ENCODE measurements around the gene C19orf47. TPM values are rescaled to one million over a fixed set of nuclear protein-coding genes. Genes with fewer than 3 reads are reported as not detected.

The C19orf47 gene
- total and polyA plus RNA-seq, 2 experiments from 2014 or later: 6.2 to 11.2 TPM

- Histone ChIP-seq H3K27me3 (replicated peaks; ENCODE audit: insufficient read depth) (no peaks in the 10 kb centered on the region), H3K4me2 (ENCODE audit: unreplicated experiment) (no peak overlapping the region), H3K4me3 (no peak overlapping the region), H3F3A (ENCODE audit: insufficient read depth) (no peaks in the 10 kb centered on the region), H3K36me3 (ENCODE audit: low read depth) (peaks cover 18% of the 10 kb centered on the region; the same call in 1 of the 2 replicates), H3K9me2 (ENCODE audit: insufficient read depth) (no peaks in the 10 kb centered on the region), H4K20me1 (ENCODE audit: insufficient read depth) (no peaks in the 10 kb centered on the region), H3K9me3 (ENCODE audit: low read depth) (no peaks in the 10 kb centered on the region), H2AFZ (no peak overlapping the region), H3K4me1 (ENCODE audit: insufficient read depth) (no peaks in the 10 kb centered on the region), H3K27ac (no peak overlapping the region), H3K9ac (no peak overlapping the region), H3K79me2 (ENCODE audit: insufficient read depth) (no peaks in the 10 kb centered on the region)
- in situ Hi-C loops (cut with MboI): no loop called here
- no peak for TF ChIP-seq EZH2 (IDR thresholded peaks at IDR 0.05; ENCODE audit: insufficient read depth, poor library complexity, severe bottlenecking)
- TF ChIP-seq EZH2phosphoT487 (IDR thresholded peaks at IDR 0.05; ENCODE audit: insufficient read depth, low read depth): no peak
- DNase-seq: no peak
- 97 to 98% methylated on average over 5 of the region's 5 CpGs for WGBS, 2 experiments (ENCODE audit: low coverage in 1 of 2, low lambda C conversion rate in 2 of 2, missing lambda C conversion rate in 2 of 2)
Observed at GRCh38 chr19:40331052-40331451, 17.1 kb downstream of the C19orf47 start.

DNA sequence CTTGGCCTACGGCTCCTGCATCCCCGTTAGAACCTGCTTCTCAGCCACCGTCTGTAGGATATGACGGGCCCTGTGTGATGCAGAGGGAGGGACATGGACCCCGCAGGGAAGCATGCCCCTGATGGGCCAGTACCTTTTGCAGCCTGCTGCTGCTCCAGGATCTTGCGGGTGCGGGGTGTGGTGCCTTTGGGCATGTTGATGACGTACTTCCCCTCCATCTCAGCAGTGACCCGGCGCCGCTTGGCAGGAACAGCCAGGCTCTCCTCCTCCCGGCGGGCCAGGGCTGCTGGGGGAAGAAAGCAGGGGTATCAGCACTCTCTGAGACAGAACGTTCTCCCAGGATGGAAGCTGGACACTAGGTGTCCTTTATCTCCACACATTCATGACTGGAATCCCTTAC is 22.0 kb downstream of the C19orf47 start:
- no peaks in the 10 kb centered on the region for H4K20me1 ChIP-seq (ENCODE audit: insufficient read depth)
- no peak overlapping the region for H3K27ac ChIP-seq
- TF ChIP-seq EZH2phosphoT487 (IDR thresholded peaks at IDR 0.05; ENCODE audit: insufficient read depth, low read depth) (no peak), EZH2 (IDR thresholded peaks at IDR 0.05; ENCODE audit: insufficient read depth, poor library complexity, severe bottlenecking) (no peak)
- H3K27me3 ChIP-seq (replicated peaks; ENCODE audit: insufficient read depth): no peaks in the 10 kb centered on the region
- no peaks in the 10 kb centered on the region for H3K9me2 ChIP-seq (ENCODE audit: insufficient read depth)
- no peak overlapping the region for H3K9ac ChIP-seq
- no peaks in the 10 kb centered on the region for H3K4me1 ChIP-seq (ENCODE audit: insufficient read depth)
- peaks cover 12% of the 10 kb centered on the region; the same call in 1 of the 2 replicates for H3K36me3 ChIP-seq (ENCODE audit: low read depth)
- 89 to 90% methylated on average over 14 of the region's 14 CpGs for WGBS, 2 experiments (ENCODE audit: low coverage in 1 of 2, low lambda C conversion rate in 2 of 2, missing lambda C conversion rate in 2 of 2)
- H3K9me3 ChIP-seq (ENCODE audit: low read depth): no peaks in the 10 kb centered on the region
- no peak overlapping the region for H3K4me2 ChIP-seq (ENCODE audit: unreplicated experiment)
- no peaks in the 10 kb centered on the region for H3K79me2 ChIP-seq (ENCODE audit: insufficient read depth)
- H2AFZ ChIP-seq: no peak overlapping the region
- DNase-seq: no peak
- H3K4me3 ChIP-seq: no peak overlapping the region
- in situ Hi-C loops (cut with MboI): no loop called here
- no peaks in the 10 kb centered on the region for H3F3A ChIP-seq (ENCODE audit: insufficient read depth)

GRCh38 chr19:40323705-40324104 is 24.5 kb downstream of the C19orf47 start:
- H3K4me2 ChIP-seq (ENCODE audit: unreplicated experiment): no peak overlapping the region
- H2AFZ ChIP-seq: no peak overlapping the region
- no peaks in the 10 kb centered on the region for H3F3A ChIP-seq (ENCODE audit: insufficient read depth)
- H3K79me2 ChIP-seq (ENCODE audit: insufficient read depth): no peaks in the 10 kb centered on the region
- WGBS, 2 experiments (ENCODE audit: low coverage in 1 of 2, low lambda C conversion rate in 2 of 2, missing lambda C conversion rate in 2 of 2): 91 to 97% methylated on average over 12 to 13 of the region's 13 CpGs
- TF ChIP-seq EZH2phosphoT487 (IDR thresholded peaks at IDR 0.05; ENCODE audit: insufficient read depth, low read depth) (no peak), EZH2 (IDR thresholded peaks at IDR 0.05; ENCODE audit: insufficient read depth, poor library complexity, severe bottlenecking) (no peak)
- no peak for DNase-seq
- H4K20me1 ChIP-seq (ENCODE audit: insufficient read depth): no peaks in the 10 kb centered on the region
- H3K27me3 ChIP-seq (replicated peaks; ENCODE audit: insufficient read depth): no peaks in the 10 kb centered on the region
- H3K9ac ChIP-seq: no peak overlapping the region
- in situ Hi-C loops (cut with MboI): no loop called here
- no peaks in the 10 kb centered on the region for H3K9me3 ChIP-seq (ENCODE audit: low read depth)
- H3K4me1 ChIP-seq (ENCODE audit: insufficient read depth): no peaks in the 10 kb centered on the region
- no peak overlapping the region for H3K4me3 ChIP-seq
- H3K36me3 ChIP-seq (ENCODE audit: low read depth): peaks cover 11% of the 10 kb centered on the region; the same call in 1 of the 2 replicates
- H3K9me2 ChIP-seq (ENCODE audit: insufficient read depth): no peaks in the 10 kb centered on the region
- H3K27ac ChIP-seq: no peak overlapping the region

DNA sequence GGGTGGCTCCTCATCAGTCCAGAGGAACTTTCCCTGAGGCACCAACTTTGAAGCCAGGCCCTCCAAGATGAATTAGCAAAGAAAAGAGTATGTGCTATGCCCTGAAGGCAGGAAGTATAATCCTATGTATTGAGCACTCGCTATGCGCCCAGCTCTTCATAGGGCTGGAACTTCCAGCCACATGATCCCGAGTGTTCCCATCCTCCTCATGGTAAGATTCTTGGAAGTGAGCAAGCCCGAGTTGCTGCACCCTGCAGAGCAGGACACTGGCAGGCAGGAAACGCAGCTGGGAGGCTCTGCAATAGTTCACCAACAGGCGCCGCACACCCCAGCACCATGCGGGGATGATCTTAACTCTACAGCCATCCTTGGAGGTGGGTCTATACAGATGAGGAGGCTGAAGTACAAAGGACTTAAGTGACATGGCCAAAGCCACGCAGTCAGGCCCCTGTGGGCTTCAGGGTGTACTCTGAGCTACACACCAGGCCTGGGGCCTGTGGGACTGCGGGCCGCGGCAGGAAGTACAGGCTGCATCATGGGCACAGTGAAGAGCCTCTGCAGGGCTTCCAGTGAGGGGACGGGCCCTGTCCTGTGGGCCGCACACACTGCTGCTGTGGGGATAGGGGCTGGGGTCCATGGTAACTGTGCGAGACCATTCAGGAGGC is 25.1 kb downstream of the C19orf47 start:
- no peak for DNase-seq
- WGBS, 2 experiments (ENCODE audit: low coverage in 1 of 2, low lambda C conversion rate in 2 of 2, missing lambda C conversion rate in 2 of 2): 92 to 95% methylated on average over 15 of the region's 15 CpGs
- no peak overlapping the region for H3K4me2 ChIP-seq (ENCODE audit: unreplicated experiment)
- H3K79me2 ChIP-seq (ENCODE audit: insufficient read depth): no peaks in the 10 kb centered on the region
- TF ChIP-seq EZH2phosphoT487 (IDR thresholded peaks at IDR 0.05; ENCODE audit: insufficient read depth, low read depth): no peak
- no peak for TF ChIP-seq EZH2 (IDR thresholded peaks at IDR 0.05; ENCODE audit: insufficient read depth, poor library complexity, severe bottlenecking)
- no peaks in the 10 kb centered on the region for H3K9me3 ChIP-seq (ENCODE audit: low read depth)
- no peaks in the 10 kb centered on the region for H3K9me2 ChIP-seq (ENCODE audit: insufficient read depth)
- H3K36me3 ChIP-seq (ENCODE audit: low read depth): peaks cover 11% of the 10 kb centered on the region; the same call in 1 of the 2 replicates
- no peak overlapping the region for H3K9ac ChIP-seq
- no peaks in the 10 kb centered on the region for H3K4me1 ChIP-seq (ENCODE audit: insufficient read depth)
- H3K4me3 ChIP-seq: no peak overlapping the region
- H3F3A ChIP-seq (ENCODE audit: insufficient read depth): no peaks in the 10 kb centered on the region
- no peaks in the 10 kb centered on the region for H4K20me1 ChIP-seq (ENCODE audit: insufficient read depth)
- no peak overlapping the region for H2AFZ ChIP-seq
- no peak overlapping the region for H3K27ac ChIP-seq
- in situ Hi-C loops (cut with MboI): no loop called here
- no peaks in the 10 kb centered on the region for H3K27me3 ChIP-seq (replicated peaks; ENCODE audit: insufficient read depth)
